Measurements from ENCODE around the gene EFHD2.
"Not testable (repeated sequence)": the region's sequence is repeated elsewhere in the genome, so short reads cannot be mapped to it uniquely, and the experiment has no call there.

The EFHD2 gene

GRCh38 chr1:15409388-15410222, at the start of gene EFHD2:
TSS of gene EFHD2 (plus strand) at chr1:15409888. CDS start at chr1:15409972, 84 bp downstream.
- no peak for DNase-seq

GRCh38 chr1:15360700-15361099, 49.0 kb upstream of the EFHD2 start:
- DNase-seq: no peak

- DNase-seq: no peak
These were observed 47.5 kb upstream of the EFHD2 start for GRCh38 chr1:15362096-15362736.

- DNase-seq: no peak
These were observed 47.0 kb upstream of the EFHD2 start for GRCh38 chr1:15362737-15363128.

GRCh38 chr1:15364740-15365139, 44.9 kb upstream of the EFHD2 start:
- no peak for DNase-seq

- DNase-seq: no peak
These were observed 40.8 kb upstream of the EFHD2 start for GRCh38 chr1:15368888-15369287.

- DNase-seq: no peak
These were observed 39.4 kb upstream of the EFHD2 start for GRCh38 chr1:15370268-15370667.

- DNase-seq: no peak
These were observed 38.7 kb upstream of the EFHD2 start for GRCh38 chr1:15370781-15371520.

GRCh38 chr1:15371610-15372545, 37.8 kb upstream of the EFHD2 start:
- no peak for DNase-seq

- no peak for DNase-seq
These were observed 31.0 kb upstream of the EFHD2 start for GRCh38 chr1:15378729-15379128.

- not testable (repeated sequence) for DNase-seq
These were observed 30.5 kb upstream of the EFHD2 start for GRCh38 chr1:15379151-15379550.

- DNase-seq: no peak
These were observed 28.8 kb upstream of the EFHD2 start for GRCh38 chr1:15380601-15381508.

- no peak for DNase-seq
These were observed 27.9 kb upstream of the EFHD2 start for GRCh38 chr1:15381805-15382204.

- no peak for DNase-seq
These were observed 26.8 kb upstream of the EFHD2 start for GRCh38 chr1:15382601-15383518.

GRCh38 chr1:15383810-15384209, 25.9 kb upstream of the EFHD2 start:
- DNase-seq: no peak

GRCh38 chr1:15384301-15384901, 25.3 kb upstream of the EFHD2 start:
- DNase-seq: no peak

- no peak for DNase-seq
These were observed 24.3 kb upstream of the EFHD2 start for GRCh38 chr1:15385420-15385819.

GRCh38 chr1:15386164-15386749, 23.4 kb upstream of the EFHD2 start:
- no peak for DNase-seq

GRCh38 chr1:15388201-15388880, 21.3 kb upstream of the EFHD2 start:
- DNase-seq: no peak
